Measurements from ENCODE around the gene GM2A.

Gene GM2A

DNA sequence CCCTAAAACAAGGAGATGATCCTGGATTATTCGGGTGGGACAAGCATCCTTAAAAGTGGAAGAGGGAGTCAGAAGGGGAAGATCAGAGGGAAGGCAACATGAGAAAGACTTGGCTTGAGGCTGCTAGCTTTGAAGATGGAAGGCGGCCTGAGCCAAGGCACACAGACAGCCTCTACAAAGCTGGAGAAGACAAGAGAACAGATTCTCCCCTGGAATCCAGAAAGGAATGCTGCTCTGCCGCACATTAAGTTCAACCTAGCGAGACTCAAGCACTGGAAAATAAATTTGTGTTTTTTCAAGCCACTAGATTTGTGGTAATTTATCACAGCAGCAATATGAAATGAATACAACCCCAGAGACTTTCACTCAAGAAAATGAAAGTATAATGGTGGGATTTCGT lies 32.7 kb downstream of the GM2A start:
- Histone ChIP-seq H3K9me3 (no peaks in the 10 kb centered on the region), H3K4me3 (no peak overlapping the region), H3K27ac (no peak overlapping the region), H3K36me3 (no peaks in the 10 kb centered on the region), H3K27me3 (no peaks in the 10 kb centered on the region), H3K4me1 (no peaks in the 10 kb centered on the region)
- TF ChIP-seq CTCF (IDR thresholded peaks at IDR 0.05) = no peak
- intact Hi-C loops (cut with DNase I; ENCODE audit: low total_unique reads) = no loop called here
- no peak for DNase-seq

DNA sequence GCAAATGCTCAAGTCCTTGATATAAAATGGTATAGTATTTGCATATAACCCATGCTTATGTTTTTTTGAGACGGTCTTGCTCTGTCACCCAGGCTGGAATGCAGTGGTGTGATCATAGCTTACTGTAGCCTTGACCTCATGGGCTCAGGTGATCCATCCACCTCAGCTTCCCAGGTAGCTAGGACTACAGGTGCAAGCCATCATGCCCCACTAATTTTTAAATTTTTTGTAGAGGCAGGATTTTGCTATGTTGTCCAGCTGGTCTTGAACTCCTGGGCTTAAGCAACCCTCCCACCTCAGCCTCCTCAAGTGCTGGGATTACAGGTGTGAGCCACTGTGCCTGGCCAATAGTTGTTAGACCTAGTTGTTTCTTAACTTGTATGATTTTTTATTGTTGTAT lies 33.3 kb downstream of the GM2A start:
- H3K9me3 ChIP-seq = no peaks in the 10 kb centered on the region
- H3K27me3 ChIP-seq = no peaks in the 10 kb centered on the region
- DNase-seq = no peak
- H3K36me3 ChIP-seq = no peaks in the 10 kb centered on the region
- no peaks in the 10 kb centered on the region for H3K4me1 ChIP-seq
- no peak for TF ChIP-seq CTCF (IDR thresholded peaks at IDR 0.05)
- H3K27ac ChIP-seq = no peak overlapping the region
- H3K4me3 ChIP-seq = no peak overlapping the region
- intact Hi-C loops (cut with DNase I; ENCODE audit: low total_unique reads) = no loop called here

GRCh38 chr5:151288180-151288579 lies 35.2 kb downstream of the GM2A start:
- no peaks in the 10 kb centered on the region for H3K27me3 ChIP-seq
- H3K4me3 ChIP-seq = no peak overlapping the region
- H3K27ac ChIP-seq = no peak overlapping the region
- TF ChIP-seq CTCF (IDR thresholded peaks at IDR 0.05) = no peak
- intact Hi-C loops (cut with DNase I; ENCODE audit: low total_unique reads) = no loop called here
- H3K36me3 ChIP-seq = no peaks in the 10 kb centered on the region
- no peaks in the 10 kb centered on the region for H3K4me1 ChIP-seq
- H3K9me3 ChIP-seq = no peaks in the 10 kb centered on the region
- DNase-seq = no peak

- no peak overlapping the region for H3K4me3 ChIP-seq
- intact Hi-C loops (cut with DNase I; ENCODE audit: low total_unique reads) = no loop called here
- no peaks in the 10 kb centered on the region for H3K36me3 ChIP-seq
- H3K27ac ChIP-seq = no peak overlapping the region
- peaks cover 0 to 6% of the 10 kb centered on the region in 2 donors for H3K27me3 ChIP-seq
- no peak for TF ChIP-seq CTCF (IDR thresholded peaks at IDR 0.05)
- H3K4me1 ChIP-seq = no peaks in the 10 kb centered on the region
- no peak for DNase-seq
- no peaks in the 10 kb centered on the region for H3K9me3 ChIP-seq
These were observed 40.6 kb downstream of the GM2A start for GRCh38 chr5:151293624-151294023.

- Histone ChIP-seq H3K27ac (no peak overlapping the region), H3K4me3 (no peak overlapping the region), H3K36me3 (no peaks in the 10 kb centered on the region), H3K4me1 (no peaks in the 10 kb centered on the region), H3K9me3 (no peaks in the 10 kb centered on the region), H3K27me3 (peaks cover 0 to 6% of the 10 kb centered on the region in 2 donors)
- intact Hi-C loops (cut with DNase I; ENCODE audit: low total_unique reads) = no loop called here
- no peak for DNase-seq
- no peak for TF ChIP-seq CTCF (IDR thresholded peaks at IDR 0.05)
These were observed 42.2 kb downstream of the GM2A start for GRCh38 chr5:151295138-151295537.

DNA sequence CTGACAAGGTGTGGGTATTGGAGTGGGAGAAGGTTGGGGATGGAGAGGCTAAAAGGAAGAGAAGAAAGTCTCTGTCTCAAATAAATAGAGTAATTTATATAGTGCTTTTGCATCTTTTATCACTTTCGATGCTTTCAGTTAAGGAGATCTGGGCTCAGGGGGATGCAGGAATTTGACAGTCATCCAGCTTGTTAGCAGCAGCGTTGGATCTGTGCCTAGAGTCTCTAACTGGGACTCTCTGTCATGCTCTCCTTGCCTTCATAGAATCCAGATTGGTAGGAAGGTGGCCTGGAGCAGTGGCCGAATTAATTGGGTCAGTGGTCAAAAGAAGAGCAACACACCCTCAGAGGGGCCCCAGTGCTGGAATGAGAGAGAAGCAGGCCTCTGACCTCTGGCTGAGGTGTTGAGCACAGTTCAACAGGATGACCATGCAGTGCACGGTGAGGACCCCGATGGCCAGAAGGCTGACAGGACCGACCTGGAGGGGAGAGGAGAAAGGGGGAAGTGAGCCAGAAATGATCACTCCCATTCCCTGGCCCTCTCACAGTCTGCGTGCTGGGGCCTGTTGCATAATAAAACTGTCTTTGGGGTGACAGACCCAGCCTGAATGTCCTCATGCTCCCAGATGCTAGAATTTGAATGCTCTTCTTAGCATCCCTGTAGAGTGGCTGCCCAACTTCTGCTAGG lies 42.9 kb downstream of the GM2A start:
- no peak for TF ChIP-seq CTCF (IDR thresholded peaks at IDR 0.05)
- Histone ChIP-seq H3K36me3 (no peaks in the 10 kb centered on the region), H3K9me3 (no peaks in the 10 kb centered on the region), H3K4me1 (no peaks in the 10 kb centered on the region), H3K4me3 (no peak overlapping the region), H3K27me3 (peaks cover 0 to 6% of the 10 kb centered on the region in 2 donors), H3K27ac (no peak overlapping the region)
- DNase-seq = no peak
- intact Hi-C loops (cut with DNase I; ENCODE audit: low total_unique reads) = no loop called here

Data from tibial artery (tissue), 4 donors.